Measurements from ENCODE around the gene LINC00305. TPM values are rescaled to one million over a fixed set of nuclear protein-coding genes. Genes with fewer than 3 reads are reported as not detected.

Gene LINC00305
- polyA plus RNA-seq, 3 donors = not detected

DNA sequence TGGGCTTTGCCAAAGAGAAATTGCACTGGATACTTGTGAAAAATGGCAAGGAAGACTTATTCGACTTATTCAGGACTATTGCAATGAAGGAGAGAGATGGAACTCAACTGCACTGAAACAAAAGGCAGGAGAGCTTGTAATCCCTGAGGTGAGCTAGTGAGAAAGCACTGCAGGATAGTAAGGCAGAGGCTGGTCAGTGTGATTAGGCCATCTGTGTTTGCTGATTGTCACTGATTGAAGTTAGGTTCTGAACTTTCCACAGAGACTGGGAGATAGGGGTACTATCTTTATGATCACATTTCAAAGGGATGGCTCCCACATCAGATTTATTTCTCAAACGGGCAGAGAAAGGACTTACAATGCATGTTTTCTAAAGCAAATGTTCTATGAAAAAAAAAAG, 96.1 kb downstream of the LINC00305 start:
- Mint-ChIP-seq H3K27ac (no peak overlapping the region), H3K36me3 (no peaks in the 10 kb centered on the region), H3K27me3 (ENCODE audit: low read depth in 3 of 3) (no peaks in the 10 kb centered on the region), H3K4me1 (no peaks in the 10 kb centered on the region), H3K4me3 (no peak overlapping the region), H3K9me3 (peaks cover 0 to 10% (median 2%) of the 10 kb centered on the region in 7 donors)
- 100% methylated on average over 1 of the region's 2 CpGs for WGBS (ENCODE audit: insufficient coverage)
- no peaks in the 10 kb centered on the region for H3K36me3 ChIP-seq (replicated peaks in 1 of 2; ENCODE audit: control insufficient read depth in 1 of 2, insufficient read depth in 2 of 2, low read length in 2 of 2)
- H3K27me3 ChIP-seq (ENCODE audit: control insufficient read depth in 2 of 2, insufficient read depth in 2 of 2, low read length in 2 of 2) = no peaks in the 10 kb centered on the region
- H4K20me1 ChIP-seq (ENCODE audit: insufficient read depth, low read length) = no peaks in the 10 kb centered on the region
- no peak overlapping the region for H3K4me3 ChIP-seq (replicated peaks in 1 of 3; ENCODE audit: low read depth in 2 of 3, low read length in 3 of 3)
- H3K27ac ChIP-seq (ENCODE audit: low read depth in 1 of 2, low read length in 2 of 2) = no peak overlapping the region
- H3K4me1 ChIP-seq (ENCODE audit: control insufficient read depth in 1 of 2, insufficient read depth in 2 of 2, low read length in 2 of 2) = no peaks in the 10 kb centered on the region
- DNase-seq = no peak
- no peak overlapping the region for H3K4me2 ChIP-seq (replicated peaks; ENCODE audit: extremely low read depth, low read length, poor library complexity, severe bottlenecking)
- no peak overlapping the region for H3K9ac ChIP-seq (ENCODE audit: insufficient read depth, low read length, poor library complexity, severe bottlenecking)
- H3K9me3 ChIP-seq (replicated peaks in 1 of 2; ENCODE audit: control insufficient read depth in 1 of 2, insufficient read depth in 1 of 2, low read length in 2 of 2) = no peaks in the 10 kb centered on the region
- intact Hi-C loops (cut with micrococcal nuclease) = no loop called here
- no peaks in the 10 kb centered on the region for H3K79me2 ChIP-seq (ENCODE audit: insufficient read depth, low read length)
- TF ChIP-seq, protein P1, sequence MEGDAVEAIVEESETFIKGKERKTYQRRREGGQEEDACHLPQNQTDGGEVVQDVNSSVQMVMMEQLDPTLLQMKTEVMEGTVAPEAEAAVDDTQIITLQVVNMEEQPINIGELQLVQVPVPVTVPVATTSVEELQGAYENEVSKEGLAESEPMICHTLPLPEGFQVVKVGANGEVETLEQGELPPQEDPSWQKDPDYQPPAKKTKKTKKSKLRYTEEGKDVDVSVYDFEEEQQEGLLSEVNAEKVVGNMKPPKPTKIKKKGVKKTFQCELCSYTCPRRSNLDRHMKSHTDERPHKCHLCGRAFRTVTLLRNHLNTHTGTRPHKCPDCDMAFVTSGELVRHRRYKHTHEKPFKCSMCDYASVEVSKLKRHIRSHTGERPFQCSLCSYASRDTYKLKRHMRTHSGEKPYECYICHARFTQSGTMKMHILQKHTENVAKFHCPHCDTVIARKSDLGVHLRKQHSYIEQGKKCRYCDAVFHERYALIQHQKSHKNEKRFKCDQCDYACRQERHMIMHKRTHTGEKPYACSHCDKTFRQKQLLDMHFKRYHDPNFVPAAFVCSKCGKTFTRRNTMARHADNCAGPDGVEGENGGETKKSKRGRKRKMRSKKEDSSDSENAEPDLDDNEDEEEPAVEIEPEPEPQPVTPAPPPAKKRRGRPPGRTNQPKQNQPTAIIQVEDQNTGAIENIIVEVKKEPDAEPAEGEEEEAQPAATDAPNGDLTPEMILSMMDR (IDR thresholded peaks at IDR 0.05) = no peak
- no peak overlapping the region for H2AFZ ChIP-seq (ENCODE audit: insufficient read depth, low read depth, low read length, poor library complexity, severe bottlenecking)

DNA sequence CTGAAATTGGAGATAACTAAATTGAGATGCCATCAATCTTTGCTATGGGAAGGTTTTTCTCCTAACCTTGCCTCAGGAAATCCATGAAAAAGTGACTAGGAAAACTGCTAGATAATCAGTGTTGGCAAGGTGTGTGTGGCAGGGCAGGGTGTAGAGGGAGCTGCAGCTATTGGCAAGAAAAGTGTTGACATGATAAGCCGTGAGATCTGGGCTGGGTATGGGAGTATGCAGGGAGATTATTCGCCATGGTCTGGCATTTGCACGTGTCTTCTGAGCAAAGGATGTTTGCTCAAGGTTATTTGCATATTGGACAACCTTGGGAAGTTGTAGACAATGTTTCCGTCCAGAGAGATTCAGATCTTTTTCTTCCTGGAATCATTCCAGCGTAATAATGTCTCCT, 104.3 kb downstream of the LINC00305 start:
- TF ChIP-seq, protein P1 (IDR thresholded peaks at IDR 0.05) = no peak
- no peak for DNase-seq
- no peaks in the 10 kb centered on the region for H3K36me3 ChIP-seq (replicated peaks in 1 of 2; ENCODE audit: control insufficient read depth in 1 of 2, insufficient read depth in 2 of 2, low read length in 2 of 2)
- Mint-ChIP-seq H3K27ac (no peak overlapping the region), H3K27me3 (ENCODE audit: low read depth in 3 of 3) (no peaks in the 10 kb centered on the region), H3K4me3 (no peak overlapping the region), H3K36me3 (no peaks in the 10 kb centered on the region), H3K4me1 (no peaks in the 10 kb centered on the region), H3K9me3 (peaks cover 3 to 18% (median 10%) of the 10 kb centered on the region in 7 donors)
- no peaks in the 10 kb centered on the region for H3K79me2 ChIP-seq (ENCODE audit: insufficient read depth, low read length)
- H3K27ac ChIP-seq (ENCODE audit: low read depth in 1 of 2, low read length in 2 of 2) = no peak overlapping the region
- H3K9ac ChIP-seq (ENCODE audit: insufficient read depth, low read length, poor library complexity, severe bottlenecking) = no peak overlapping the region
- WGBS (ENCODE audit: insufficient coverage) = 94% methylated on average over 3 of the region's 5 CpGs
- H3K9me3 ChIP-seq (replicated peaks in 1 of 2; ENCODE audit: control insufficient read depth in 1 of 2, insufficient read depth in 1 of 2, low read length in 2 of 2) = peaks cover 0 to 10% of the 10 kb centered on the region in 2 donors
- no peak overlapping the region for H3K4me2 ChIP-seq (replicated peaks; ENCODE audit: extremely low read depth, low read length, poor library complexity, severe bottlenecking)
- H2AFZ ChIP-seq (ENCODE audit: insufficient read depth, low read depth, low read length, poor library complexity, severe bottlenecking) = no peak overlapping the region
- no peaks in the 10 kb centered on the region for H3K4me1 ChIP-seq (ENCODE audit: control insufficient read depth in 1 of 2, insufficient read depth in 2 of 2, low read length in 2 of 2)
- intact Hi-C loops (cut with micrococcal nuclease) = no loop called here
- no peak overlapping the region for H3K4me3 ChIP-seq (replicated peaks in 1 of 3; ENCODE audit: low read depth in 2 of 3, low read length in 3 of 3)
- no peaks in the 10 kb centered on the region for H4K20me1 ChIP-seq (ENCODE audit: insufficient read depth, low read length)
- no peaks in the 10 kb centered on the region for H3K27me3 ChIP-seq (ENCODE audit: control insufficient read depth in 2 of 2, insufficient read depth in 2 of 2, low read length in 2 of 2)
